PC-3 (cell line): ENCODE data around the gene AP1M1.

Source experiments
- EZH2 ChIP-seq: fragments of 300-600 bp; sonication (generic); IDR thresholded peaks from one replicate; pipeline ENCODE4 v1.6.1; 2017; ENCODE audit warnings: antibody characterized with exemption, mild to moderate bottlenecking, low read length; ENCODE audit not compliant: unreplicated experiment
- EZH2phosphoT487 ChIP-seq: fragments of 300-600 bp; sonication (generic); IDR thresholded peaks from 2 replicates; pipeline ENCODE4 v1.6.1; 2018; ENCODE audit warnings: mild to moderate bottlenecking, antibody characterized with exemption, low read length, borderline replicate concordance
- TF ChIP-seq, protein P1 (sequence below): fragments of 300-600 bp; sonication (generic); conservative IDR thresholded peaks from 2 replicates; pipeline ENCODE4 v1.5.1; 2017; ENCODE audit warnings: antibody characterized with exemption, low read depth, mild to moderate bottlenecking, low read length

DNA sequence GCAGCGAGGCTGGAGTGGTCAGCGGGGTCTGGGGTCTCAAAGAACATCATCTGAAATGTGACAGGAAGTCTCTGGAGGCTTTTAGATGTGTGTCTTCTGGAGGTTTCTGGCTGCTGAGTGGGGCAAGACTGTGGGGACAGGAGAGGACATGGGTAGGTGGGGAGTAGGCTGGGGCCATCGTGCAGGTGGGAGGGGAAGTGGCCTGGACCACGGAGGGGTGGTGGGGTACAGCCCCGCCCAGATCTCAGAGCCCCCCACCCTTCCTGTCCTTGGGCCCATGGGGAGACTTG lies 6.2 kb downstream of the AP1M1 start:
- TF ChIP-seq, protein P1, sequence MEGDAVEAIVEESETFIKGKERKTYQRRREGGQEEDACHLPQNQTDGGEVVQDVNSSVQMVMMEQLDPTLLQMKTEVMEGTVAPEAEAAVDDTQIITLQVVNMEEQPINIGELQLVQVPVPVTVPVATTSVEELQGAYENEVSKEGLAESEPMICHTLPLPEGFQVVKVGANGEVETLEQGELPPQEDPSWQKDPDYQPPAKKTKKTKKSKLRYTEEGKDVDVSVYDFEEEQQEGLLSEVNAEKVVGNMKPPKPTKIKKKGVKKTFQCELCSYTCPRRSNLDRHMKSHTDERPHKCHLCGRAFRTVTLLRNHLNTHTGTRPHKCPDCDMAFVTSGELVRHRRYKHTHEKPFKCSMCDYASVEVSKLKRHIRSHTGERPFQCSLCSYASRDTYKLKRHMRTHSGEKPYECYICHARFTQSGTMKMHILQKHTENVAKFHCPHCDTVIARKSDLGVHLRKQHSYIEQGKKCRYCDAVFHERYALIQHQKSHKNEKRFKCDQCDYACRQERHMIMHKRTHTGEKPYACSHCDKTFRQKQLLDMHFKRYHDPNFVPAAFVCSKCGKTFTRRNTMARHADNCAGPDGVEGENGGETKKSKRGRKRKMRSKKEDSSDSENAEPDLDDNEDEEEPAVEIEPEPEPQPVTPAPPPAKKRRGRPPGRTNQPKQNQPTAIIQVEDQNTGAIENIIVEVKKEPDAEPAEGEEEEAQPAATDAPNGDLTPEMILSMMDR, result no peak
- no peak for TF ChIP-seq EZH2
- no peak for TF ChIP-seq EZH2phosphoT487
